Measurements from ENCODE around the gene RABGAP1L.

DNA sequence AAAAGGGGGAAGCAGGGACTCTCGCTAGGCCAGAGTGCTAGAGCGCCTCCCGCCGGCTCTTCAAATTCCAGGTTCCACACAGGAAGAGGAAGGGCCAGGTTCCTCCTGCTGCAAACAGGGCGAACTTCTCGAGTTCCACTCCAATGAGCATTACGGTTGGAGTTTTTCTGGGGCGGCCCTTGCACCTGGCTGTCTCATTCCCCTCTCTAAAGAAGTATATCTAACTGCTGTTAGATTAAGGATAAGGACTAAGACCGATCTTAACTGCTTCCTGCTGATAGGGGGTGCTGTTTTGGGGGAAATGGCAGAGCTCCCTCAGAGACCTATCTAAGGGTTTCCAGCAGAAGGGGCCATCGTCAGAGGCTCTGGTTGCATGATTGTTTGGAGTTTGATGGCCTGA lies 138.0 kb downstream of the RABGAP1L start:
- TF ChIP-seq, protein P1, sequence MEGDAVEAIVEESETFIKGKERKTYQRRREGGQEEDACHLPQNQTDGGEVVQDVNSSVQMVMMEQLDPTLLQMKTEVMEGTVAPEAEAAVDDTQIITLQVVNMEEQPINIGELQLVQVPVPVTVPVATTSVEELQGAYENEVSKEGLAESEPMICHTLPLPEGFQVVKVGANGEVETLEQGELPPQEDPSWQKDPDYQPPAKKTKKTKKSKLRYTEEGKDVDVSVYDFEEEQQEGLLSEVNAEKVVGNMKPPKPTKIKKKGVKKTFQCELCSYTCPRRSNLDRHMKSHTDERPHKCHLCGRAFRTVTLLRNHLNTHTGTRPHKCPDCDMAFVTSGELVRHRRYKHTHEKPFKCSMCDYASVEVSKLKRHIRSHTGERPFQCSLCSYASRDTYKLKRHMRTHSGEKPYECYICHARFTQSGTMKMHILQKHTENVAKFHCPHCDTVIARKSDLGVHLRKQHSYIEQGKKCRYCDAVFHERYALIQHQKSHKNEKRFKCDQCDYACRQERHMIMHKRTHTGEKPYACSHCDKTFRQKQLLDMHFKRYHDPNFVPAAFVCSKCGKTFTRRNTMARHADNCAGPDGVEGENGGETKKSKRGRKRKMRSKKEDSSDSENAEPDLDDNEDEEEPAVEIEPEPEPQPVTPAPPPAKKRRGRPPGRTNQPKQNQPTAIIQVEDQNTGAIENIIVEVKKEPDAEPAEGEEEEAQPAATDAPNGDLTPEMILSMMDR (IDR thresholded peaks at IDR 0.05): no peak
- no peak for TF ChIP-seq POLR2A (IDR thresholded peaks at IDR 0.05)

Measured in thyroid gland (tissue), 4 donors.